ENCODE measurements around the gene PBLD.
"Not testable (repeated sequence)": the region's sequence is repeated elsewhere in the genome, so short reads cannot be mapped to it uniquely, and the experiment has no call there.

The PBLD gene

DNA sequence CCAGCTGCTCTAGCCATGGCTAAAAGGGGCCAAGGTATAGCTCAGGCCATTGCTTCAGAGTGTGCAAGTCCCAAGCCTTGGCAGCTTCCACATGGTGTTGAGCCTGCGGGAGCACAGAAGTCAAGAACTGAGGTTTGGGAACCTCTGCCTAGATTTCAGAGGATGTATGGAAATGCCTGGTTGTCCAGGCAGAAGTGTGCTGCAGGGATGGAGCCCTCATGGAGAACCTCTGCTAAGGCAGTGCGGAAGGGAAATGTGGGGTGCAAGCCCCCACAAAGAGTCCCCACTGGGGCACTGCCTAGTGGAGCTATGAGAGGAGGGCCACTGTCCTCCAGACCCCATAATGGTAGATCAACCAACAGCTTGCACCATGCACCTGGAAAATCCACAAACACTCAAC lies 54.9 kb downstream of the PBLD start:
- not testable (repeated sequence) for DNase-seq

DNA sequence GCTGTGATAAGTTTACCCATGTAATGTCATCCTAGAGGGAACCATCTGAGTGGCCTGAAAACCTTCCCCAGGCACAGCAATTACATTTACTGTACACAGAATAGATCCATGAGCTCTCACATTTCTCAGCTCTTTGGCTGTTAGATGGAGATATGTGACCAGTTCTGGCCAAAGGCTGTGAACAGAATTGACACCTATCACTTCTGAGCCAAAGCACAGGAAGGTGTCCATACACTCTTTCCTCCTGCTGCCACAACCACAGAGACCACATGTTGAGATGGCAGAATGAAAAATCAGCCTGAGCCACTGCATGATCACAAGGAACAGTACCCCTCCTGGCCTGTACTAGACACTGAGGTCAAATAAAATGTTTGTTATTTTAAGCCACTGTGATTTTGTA lies 56.5 kb downstream of the PBLD start:
- DNase-seq: no peak

DNA sequence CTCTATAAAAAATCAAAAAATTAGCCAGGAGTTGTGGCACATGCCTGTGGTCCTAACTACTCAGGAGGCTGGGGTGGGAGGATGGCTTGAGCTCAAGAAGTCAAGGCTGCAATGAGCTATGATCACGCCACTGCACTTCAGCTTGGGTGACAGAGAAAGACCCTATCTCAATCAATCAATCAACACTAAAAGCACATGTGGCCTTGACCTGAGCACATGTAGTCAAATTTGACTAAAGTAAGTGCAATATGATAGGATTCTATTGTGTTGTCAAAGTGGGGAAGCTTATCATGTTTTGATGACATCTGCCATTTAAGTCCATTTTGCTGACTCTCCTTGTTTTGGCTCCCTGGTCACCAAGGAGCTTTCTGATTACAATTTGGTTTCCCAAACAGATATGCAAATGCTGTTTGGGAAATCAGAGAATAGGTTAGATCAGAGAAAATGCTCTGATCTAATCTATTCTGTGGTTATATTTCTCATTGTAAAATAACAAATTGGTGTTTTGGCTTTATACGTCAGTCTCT lies 57.1 kb downstream of the PBLD start:
- DNase-seq: no peak

DNA sequence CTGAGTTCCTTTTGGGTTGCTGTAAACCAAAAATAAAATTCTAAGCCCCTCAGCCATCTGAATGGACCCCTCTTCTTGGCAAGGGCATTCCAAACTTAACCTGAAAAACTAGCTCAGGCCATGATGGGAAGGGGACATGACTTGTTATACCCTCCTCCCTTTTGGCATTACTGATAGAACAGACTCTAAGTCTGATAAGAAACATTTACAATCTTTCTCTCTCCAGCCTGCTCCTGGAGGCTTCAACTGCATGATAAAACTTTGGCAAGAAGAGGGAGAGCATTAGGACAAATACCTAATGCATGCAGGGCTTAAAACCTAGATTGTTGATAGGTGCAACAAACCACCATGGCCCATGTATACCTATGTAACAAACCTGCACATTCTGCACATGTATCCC lies 59.9 kb downstream of the PBLD start:
- DNase-seq: no peak

DNA sequence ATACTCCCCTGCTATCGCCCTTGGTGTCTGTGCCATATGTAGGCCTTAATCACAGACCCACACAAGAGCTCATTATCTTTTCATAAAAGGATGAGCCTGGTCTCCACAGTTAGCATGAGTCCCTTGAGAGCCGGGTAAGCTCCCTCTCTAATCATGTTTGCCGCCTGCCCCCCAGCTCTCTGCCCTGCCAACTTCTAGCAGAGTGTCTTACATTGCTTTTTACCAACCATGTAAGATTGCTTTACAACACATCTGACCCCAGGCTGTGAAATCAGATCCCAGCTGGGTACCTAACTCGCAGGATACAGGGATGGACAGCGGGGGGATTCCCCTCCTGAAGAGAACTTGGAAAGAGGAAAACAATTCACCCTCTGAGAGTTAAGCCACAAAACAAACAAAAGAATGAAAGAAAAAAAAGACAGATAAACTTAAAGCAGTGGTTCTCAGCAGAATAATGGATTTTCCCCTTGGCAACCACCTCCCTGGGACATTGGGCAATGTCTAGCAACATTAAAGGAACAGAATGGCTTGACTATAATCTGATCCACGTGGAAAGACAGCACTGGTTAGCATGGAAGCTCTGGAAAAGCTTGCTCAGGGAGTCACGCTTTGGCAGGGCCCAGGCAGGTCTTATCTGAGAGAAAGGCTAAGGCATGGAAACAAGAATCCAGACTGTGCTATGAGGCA lies 61.4 kb downstream of the PBLD start:
- DNase-seq: no peak

DNA sequence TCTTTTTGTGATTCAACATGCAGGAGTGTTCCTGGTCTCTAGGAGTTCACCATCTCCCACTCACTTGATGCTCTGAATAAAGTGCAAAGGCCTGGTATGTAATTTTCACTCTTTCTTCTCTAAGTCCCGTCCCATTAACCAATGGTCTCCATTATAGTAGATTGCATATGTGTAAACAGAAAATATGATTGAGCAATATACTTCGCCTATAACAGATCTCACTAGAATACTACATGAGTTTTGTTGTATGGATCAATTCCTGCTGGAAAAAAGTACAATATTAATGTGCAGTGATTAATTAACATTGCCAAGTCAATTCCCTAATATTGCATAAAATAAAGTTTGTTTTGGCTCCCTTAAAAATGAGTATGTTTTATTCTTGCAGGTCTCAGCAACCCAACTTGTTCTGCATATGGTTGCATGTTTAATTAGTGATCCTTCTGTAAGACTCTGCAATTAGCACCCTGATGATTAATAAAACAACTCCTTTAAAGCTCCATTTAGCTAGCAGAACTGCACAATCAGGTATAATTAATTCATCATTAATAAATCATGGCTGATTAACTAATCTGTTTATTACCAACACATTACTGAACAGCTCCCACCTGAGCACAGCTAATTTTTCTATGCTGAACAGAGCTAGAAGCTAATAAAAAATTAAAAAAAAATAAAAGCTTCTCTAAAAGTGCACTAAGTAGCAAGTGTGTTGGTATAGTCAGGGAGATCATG lies 63.0 kb downstream of the PBLD start:
- no peak for DNase-seq

DNA sequence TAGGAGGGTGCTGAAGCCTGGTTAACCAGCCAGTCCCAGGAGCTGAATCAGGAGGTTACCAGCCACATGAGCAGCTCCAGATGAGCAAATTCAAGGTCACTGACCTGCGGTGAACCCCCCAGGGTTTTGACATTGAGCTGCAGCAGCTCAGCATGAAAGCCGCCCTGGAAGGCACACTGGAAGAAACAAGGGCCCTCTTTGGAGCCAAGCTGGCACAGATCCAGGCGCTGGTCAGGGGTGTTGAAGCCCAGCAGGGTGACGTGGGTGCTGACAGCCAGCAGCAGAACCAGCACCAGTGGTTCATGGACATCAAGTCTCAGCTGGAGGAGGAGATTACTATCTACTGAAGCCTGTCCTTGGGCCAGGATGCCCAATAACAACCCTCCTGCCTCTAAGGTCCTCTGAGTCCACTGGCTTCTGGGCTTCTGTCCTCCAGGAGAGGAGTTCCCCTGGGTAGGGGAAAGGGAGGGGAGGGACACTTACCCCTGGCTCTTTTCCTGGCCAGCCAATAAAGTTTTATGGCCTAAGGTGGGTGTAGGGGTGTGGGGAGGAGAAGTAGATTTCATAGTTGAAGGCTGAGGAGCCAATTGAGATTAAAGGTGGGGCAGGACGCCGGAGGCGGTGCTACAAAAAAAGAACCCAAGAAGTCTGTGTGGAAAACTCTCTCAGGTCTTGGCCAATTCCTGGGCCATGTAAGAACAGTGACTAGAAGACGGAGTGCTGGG lies 71.4 kb downstream of the PBLD start:
- DNase-seq: no peak

DNA sequence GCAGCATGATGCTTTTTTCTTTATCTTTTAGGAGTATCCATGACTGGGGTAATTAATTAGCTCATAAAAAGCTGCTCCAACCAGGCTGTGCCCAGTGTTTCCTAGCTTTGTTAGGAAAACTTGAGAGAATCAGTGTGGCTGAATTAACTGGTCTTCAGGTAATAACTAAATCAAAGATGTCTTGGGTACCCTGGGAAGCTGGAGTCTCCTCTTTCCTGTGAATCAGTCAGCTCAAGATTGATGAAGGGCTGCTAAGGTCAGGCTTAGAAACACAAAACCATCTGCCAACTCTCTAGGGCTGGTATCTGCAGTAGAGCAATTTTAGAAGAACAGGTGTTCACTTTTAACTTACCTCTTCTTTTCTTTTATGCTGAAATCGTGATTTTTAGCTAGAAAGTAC lies 79.4 kb downstream of the PBLD start:
- DNase-seq: no peak

DNA sequence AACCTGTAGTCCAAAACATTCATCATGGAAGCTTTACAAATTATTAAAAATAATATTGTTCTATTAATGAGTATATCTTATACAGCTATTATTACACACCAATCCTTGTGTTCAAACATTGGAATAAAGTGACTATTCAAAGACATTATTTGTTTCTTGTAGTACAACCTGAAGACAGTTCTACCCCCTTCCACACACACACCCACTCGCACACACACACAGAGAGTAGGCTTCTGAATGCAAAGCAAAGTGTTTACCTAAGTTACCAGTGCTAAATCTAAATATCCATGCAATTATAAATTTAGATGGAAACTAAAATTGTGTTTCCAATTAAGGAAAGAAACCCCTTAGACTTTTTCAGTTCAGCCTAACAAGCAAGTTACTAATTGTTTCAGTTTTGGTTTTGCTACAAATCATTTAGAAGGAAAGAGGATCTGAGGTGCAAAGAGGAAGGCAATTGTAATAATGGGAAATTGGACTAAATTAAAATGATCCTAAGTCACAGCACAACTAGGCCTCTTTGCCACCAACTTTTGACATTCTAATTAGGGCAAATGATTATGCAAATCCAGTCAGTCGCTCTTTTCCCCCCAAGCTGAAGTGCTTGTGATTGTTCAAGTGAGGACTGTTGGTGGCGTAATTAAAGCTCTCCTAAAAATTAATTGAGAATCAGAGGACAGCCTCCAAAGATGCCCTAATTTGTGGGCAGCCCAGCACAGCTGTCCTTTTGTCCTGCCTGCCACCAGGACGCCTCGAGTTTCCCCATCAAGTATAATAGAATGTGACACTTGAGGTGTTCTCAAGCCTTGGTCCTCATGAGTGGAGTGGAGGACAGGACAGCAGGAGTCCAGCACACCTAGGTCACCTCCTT lies 80.9 kb downstream of the PBLD start:
- no peak for DNase-seq

DNA sequence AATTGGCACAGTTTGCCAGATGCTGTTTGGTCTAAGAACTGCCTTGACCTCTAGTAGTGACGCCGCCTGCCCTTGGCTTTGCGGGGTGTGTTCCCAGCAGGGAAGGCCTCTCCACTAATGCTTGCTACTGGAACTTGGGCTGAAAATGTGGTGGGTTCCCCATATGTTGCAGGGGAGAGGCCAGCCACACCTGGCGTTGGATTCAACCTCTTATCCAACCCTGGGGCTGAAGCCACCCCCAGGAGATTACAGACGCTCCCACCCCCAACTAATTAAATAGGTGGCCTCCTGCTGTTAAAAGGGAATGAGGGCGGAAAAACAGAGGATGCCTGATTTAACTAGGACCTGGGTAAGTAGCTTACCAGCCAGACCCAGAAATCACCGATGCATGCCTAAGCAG lies 81.6 kb downstream of the PBLD start:
- no peak for DNase-seq

DNA sequence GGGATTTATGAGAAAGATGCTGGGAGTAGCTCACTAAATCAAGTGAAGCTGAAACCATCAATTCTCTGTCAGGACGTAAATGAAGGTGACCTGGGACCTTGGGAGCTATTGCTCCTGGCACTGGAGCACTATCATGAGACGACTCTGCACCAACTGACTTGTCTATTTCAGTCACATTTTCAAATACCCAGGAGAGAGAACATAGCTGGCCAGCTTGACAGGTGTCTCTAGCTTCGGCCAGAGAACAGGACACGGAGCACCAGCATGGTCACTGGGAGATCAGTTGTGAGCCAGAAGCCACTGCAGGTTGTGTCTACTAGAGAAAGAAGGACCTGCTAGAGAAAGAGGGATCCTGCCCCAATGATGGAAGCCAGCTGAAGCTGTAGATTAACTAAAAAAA lies 83.4 kb downstream of the PBLD start:
- no peak for DNase-seq

DNA sequence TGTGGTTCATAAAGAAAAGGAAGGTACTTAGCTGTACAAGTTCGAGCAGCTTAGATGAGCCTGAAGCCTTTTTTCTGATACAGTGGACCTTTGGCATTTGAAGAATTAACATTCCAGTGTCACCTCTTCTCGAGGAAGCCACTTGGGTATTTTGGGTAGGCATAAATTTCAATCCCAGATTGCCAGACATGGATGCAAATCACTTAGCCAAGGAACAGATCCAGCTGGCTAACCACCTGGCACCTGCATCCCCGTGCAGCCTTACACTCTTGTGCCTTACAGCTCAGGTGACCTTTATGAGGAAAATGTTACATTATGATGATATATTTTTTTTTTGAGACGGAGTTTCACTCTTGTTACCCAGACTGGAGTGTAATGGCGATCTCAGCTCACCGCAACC lies 84.8 kb downstream of the PBLD start:
- no peak for DNase-seq

DNA sequence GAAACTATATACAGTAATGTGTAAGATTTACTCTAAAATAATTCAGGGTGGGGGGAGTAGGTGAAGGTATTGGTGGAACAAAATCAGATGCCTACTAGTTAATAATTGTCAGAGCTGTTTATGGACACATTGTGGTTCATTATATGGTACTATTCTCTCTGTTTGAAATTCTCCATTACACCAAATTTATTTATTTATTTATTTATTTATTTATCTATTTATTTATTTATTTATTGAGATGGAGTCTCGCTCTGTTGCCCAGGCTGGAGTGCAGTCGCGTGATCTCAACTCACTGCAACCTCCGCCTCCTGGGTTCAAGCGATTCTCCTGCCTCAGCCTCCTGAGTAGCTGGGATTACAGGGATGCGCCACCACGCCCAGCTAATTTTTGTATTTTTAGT lies 86.3 kb downstream of the PBLD start:
- not testable (repeated sequence) for DNase-seq

DNA sequence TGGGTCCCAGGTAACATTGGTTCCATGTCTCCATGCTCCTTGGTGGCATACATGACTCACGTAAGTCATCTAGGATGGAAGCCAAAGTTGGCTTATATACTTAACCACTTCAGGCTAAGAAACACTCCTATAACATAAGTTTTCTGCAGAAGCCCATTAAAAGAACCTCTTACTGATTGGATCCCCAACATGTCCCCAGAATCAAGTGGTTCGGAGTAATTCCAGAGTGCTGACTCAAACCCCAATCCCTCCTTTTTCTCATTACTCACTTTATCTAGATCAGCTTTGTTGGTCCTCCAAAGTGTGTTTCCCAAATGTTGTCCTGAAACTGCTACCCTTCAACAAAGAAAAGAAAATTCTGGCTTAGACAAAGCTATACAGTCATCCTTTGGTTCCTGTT lies 90.7 kb downstream of the PBLD start:
- no peak for DNase-seq

DNA sequence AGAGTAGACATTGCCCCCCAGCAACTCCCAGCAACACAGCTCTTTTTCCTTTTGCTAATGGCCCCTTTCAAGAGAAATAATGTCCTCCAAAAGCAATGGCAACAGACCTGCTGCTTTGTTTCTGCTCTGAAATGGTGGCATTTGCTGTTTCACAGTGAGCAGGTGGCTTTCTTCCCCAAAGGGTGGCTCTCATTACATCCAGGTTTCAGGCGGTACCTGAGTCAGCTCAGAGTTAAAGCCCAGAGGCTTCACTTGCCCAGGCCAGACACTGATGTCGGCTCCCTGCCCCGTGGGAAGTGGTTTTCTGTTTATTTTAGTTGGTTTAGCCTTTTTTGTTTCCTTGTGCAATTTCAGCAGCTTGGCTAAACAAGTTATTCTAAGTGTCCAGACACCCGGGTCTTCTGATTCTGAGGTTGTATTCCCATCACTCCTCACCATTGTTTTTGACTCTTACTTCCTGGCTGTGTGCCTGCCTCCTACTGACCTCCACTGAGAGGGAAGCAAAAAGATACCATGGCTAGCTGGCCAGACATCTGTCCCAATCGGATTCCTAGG lies 93.1 kb downstream of the PBLD start:
- DNase-seq: no peak

DNA sequence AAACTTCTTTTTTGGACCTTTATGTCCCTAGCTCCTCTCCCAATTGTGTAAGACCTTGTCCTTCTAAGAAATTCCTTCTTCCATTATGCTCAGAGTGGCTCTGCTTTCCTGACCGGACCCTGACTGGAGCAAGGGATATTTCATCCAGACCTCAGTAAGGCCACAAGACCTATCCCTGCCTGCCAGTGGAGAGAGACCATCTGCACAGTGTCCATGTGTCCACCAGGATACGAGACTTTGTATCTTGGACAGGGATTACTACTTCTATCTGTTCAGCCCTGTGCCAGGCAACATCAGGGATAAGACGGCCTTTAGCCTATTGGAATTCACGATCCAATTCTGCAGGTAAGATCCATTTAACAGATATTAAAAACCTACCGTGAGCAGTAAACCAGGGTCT lies 93.7 kb downstream of the PBLD start:
- no peak for DNase-seq

DNA sequence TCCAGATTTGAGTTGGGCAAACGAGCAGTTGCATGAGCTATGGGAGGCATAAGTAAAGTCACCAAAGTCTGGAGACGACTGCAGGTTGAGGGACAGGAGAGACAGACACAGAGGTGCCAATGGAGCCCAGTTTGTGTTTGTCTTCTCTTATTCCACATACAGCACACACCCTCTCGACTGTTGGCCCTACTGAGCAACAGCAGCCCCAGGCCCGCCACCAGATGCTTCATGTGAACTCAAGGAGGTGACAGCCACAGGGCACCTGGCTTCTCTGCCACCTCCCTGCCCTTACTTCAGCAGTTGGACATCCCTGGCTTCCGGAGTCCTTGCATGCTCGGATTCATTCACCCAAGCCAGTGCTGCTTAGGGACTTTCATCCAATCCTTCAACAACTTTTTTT lies 94.4 kb downstream of the PBLD start:
- no peak for DNase-seq

DNA sequence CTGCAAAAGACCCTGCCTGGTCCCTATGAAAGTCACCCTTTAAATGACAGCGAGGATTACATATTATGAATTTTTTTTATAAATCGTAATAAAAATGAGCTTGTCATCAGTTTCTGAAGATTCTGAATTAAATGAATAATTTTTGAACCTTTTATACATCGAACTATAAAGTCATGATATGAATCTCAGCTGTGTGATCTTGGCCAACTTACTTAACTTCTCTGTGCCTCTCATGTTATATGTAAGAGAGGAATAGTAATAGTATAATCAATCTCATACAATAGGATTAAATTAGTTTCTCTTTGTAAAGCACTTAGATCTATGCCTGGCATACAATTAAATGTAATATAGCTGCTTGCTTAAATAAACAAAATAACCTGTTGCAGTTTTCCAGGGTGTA lies 95.6 kb downstream of the PBLD start:
- DNase-seq: no peak

DNA sequence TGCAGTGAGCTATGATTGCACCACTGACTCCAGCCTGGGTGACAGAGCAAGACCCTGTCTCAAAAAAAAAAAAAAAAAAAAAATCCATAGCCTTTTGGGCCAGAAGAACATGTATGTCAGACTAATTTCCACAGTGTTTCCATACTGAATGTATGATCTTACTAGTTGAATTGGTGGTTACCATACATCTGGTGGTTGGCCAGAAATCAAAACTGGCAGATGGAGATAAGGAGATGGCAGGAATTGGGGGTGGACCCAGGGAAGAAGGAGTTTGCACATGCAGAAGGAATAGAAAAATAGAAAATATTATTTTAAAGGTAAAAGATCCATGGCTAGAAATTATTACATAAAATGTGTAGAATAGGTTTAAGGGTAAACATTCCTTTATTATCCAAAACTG lies 97.1 kb downstream of the PBLD start:
- DNase-seq: no peak

DNA sequence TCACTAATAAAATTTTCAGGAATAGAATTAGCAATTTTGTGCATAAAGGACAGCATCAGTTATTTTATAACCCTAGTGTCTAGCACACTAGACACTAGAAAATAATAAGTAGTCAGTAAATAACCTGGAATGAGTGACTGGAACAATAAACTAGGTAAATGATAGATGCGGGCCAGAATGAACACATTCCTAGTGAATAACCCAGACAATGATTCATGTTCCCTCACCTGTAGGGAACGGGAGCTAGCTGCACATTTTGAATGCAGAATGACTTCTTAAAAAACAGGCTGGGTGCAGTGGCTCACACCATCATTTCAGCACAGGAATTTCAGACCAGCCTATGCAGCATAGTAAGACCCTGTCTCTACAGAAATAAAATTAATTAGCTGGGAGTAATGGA lies 97.6 kb downstream of the PBLD start:
- no peak for DNase-seq

DNA sequence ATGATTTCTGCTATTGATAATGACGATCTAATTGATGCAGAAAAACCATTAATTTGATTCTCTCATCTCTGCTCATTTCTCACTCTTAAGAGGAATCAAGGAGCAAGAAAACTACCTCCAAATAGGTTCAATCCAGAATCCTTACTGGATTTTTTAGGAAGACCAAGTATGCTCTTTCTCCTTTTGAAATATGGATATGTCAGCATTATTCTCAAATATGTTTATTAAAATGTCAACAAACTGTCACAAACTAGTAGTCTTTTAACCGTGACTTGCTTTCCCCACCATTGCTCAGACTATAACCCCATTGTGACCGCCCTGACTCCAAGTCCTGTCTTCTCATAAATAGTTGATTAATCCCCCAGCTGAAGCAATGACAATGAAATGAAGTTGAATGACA lies 99.7 kb downstream of the PBLD start:
- no peak for DNase-seq

All from CD4-positive, alpha-beta T cell treated with Interleukin-21 for 1 hour (primary cell).